ENCODE measurements around the gene KLHL9. TPM values are rescaled to one million over a fixed set of nuclear protein-coding genes. Genes with fewer than 3 reads are reported as not detected.

The KLHL9 gene
- polyA plus RNA-seq, 6 donors from 2014 or later, result 5.0 to 10.4 (median 6.2) TPM

DNA sequence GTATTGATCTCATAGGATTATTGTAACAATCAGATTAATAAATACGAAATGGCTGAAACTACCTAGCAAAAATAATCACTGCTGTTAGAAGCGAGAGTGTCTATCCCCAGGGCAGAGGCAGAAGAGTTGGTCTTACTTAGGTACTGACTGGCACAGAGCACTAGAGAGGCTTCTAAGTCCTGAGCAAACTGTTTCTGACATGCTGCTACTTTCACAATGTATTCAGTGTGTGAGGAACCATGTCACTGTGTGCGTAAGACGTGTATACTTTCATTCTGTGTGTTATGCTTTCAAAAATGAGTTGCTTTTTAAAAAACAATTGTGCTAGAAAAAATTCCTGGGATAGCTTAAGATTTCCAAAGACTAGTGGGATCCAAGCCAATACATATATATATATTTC is 5.5 kb upstream of the KLHL9 start:
- Mint-ChIP-seq H3K27me3 (peaks cover 44 to 62% (median 58%) of the 10 kb centered on the region in 3 donors), H3K9me3 (no peaks in the 10 kb centered on the region), H3K27ac (peak overlapping the region in 1 of 6 donors; percentile 22), H3K36me3 (no peaks in the 10 kb centered on the region), H3K4me3 (no peak overlapping the region), H3K4me1 (peaks cover 3 to 17% (median 5%) of the 10 kb centered on the region in 3 donors)
- DNase-seq, result no peak
- ATAC-seq (ENCODE audit: low read depth in 2 of 2), result no peak

DNA sequence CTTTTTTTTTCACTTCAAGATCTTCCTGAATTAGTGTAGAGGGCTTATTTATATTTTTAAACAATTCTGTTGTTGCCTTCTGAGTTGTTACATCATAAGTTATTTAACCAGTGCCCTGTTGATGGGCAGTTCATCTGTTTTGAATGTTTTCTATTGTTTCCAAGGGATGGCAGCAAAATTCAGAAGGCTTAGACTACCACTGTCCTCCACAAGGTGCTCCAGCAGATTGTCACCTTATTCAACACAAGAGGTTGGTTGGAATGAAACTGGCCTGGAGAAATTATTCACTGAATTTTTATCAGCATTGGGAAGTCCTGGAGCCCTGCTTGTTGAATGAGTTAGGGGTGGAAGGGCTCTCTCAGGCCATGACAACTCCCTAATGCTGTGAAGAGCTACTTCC is 1.3 kb upstream of the KLHL9 start:
- Mint-ChIP-seq H3K4me1 (peaks cover 23 to 37% (median 27%) of the 10 kb centered on the region in 3 donors), H3K9me3 (no peaks in the 10 kb centered on the region), H3K27ac (peak overlapping the region in 1 of 6 donors; percentile 79), H3K4me3 (peak overlapping the region in 5 of 8 donors; percentile 30 to 91 (median 51)), H3K36me3 (no peaks in the 10 kb centered on the region), H3K27me3 (peaks cover 20 to 27% (median 25%) of the 10 kb centered on the region in 3 donors)
- no peak for DNase-seq
- ATAC-seq (ENCODE audit: low read depth in 2 of 2), result no peak

- H3K4me1 Mint-ChIP-seq, result peaks cover 23 to 41% (median 37%) of the 10 kb centered on the region in 3 donors
These were observed 2.0 kb downstream of the KLHL9 start for GRCh38 chr9:21333226-21333625.

DNA sequence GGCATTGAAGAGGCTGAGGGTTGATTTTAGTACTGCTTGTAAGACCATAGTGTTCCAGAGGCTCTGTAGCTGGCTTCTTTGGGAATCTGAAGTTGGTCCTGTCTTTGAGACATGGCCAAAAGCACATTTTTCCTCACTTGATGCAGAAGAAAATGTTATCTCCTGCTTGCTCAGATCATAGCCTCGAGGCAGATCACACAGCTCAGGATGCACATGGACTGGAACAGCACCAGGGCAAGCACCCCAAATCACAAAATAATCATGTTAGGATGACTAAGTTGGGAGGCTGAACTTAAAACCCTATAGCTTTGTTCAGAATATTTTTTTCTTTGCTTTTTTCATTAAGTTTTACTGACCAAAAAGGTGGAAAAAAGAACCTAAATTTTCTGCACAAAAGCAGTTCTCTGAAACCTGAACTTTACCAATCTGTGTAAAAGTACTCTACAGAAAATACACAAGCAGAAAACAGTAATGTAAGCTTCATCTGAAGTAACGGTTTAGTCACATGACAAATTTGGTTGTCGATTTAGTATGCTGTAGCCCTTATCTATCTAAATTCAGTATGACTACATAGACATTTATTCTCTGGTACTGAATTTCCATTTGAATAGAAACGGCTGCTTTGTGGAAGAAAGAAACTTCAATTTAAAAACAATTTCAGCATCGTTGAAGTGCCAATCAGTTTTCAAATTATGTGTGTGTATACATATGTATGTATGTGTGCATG is 3.4 kb downstream of the KLHL9 start:
- DNase-seq (no peak), ATAC-seq (ENCODE audit: low read depth in 2 of 2) (no peak)
- Mint-ChIP-seq H3K27me3 (no peaks in the 10 kb centered on the region), H3K36me3 (no peaks in the 10 kb centered on the region), H3K4me3 (peak overlapping the region in 1 of 8 donors; percentile 42), H3K4me1 (peaks cover 23 to 44% (median 37%) of the 10 kb centered on the region in 3 donors), H3K9me3 (no peaks in the 10 kb centered on the region), H3K27ac (no peak overlapping the region)

More at GRCh38 chr9:21333226-21333625, 2.0 kb downstream of the KLHL9 start:
- peak overlapping the region; percentile 10 to 95 (median 88) for H3K4me3 Mint-ChIP-seq
- H3K27me3 Mint-ChIP-seq, result peaks cover 0 to 4% (median 3%) of the 10 kb centered on the region in 3 donors
- no peak overlapping the region for H3K27ac Mint-ChIP-seq
- no peaks in the 10 kb centered on the region for H3K9me3 Mint-ChIP-seq
- H3K36me3 Mint-ChIP-seq, result no peaks in the 10 kb centered on the region
- ATAC-seq (ENCODE audit: low read depth in 2 of 2) (no peak), DNase-seq (no peak)

DNA sequence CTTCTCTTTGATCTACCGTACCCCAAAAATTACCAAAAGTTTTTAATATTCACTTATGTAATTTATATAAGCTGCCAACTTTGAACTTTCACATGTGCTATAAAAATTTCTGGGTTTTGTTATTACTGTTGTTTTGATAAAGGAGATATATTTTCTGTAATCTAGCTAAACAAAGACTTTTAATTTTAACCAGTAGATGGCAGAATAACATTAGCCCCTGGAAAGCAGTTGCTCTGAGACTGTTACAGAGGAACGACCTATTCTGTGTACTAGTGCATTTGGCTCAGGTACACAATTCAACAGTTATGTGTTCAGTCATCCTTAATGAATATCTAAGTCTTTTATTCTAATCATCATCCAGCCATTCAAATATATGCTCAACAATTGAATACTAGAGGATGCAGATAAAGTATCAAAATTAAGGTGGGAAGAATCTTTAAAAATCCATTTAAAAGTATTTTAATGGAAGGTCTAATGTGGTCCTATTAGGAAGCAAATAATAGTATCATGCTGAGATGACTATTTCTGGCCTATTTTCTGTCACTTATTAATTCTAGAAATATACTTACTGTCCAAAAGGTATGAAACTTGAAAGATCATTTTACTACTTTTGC is 8.6 kb downstream of the KLHL9 start:
- no peak overlapping the region for H3K4me3 Mint-ChIP-seq
- peak; percentile 52 for DNase-seq
- peak; percentile 77 to 88 for ATAC-seq (ENCODE audit: low read depth in 2 of 2)
- H3K27ac Mint-ChIP-seq, result no peak overlapping the region
- no peaks in the 10 kb centered on the region for H3K9me3 Mint-ChIP-seq
- no peaks in the 10 kb centered on the region for H3K36me3 Mint-ChIP-seq
- no peaks in the 10 kb centered on the region for H3K27me3 Mint-ChIP-seq
- peaks cover 10 to 22% (median 15%) of the 10 kb centered on the region in 3 donors for H3K4me1 Mint-ChIP-seq

- no peak for ATAC-seq (ENCODE audit: low read depth in 2 of 2)
- Mint-ChIP-seq H3K36me3 (no peaks in the 10 kb centered on the region), H3K27ac (no peak overlapping the region), H3K4me3 (no peak overlapping the region), H3K4me1 (peaks cover 10 to 15% (median 10%) of the 10 kb centered on the region in 3 donors), H3K27me3 (no peaks in the 10 kb centered on the region), H3K9me3 (no peaks in the 10 kb centered on the region)
- no peak for DNase-seq
These were observed 11.2 kb downstream of the KLHL9 start for GRCh38 chr9:21324047-21324446.

GRCh38 chr9:21322911-21323461 is 12.2 kb downstream of the KLHL9 start:
- Mint-ChIP-seq H3K4me1 (peaks cover 7 to 15% (median 10%) of the 10 kb centered on the region in 3 donors), H3K4me3 (no peak overlapping the region), H3K27me3 (no peaks in the 10 kb centered on the region), H3K27ac (no peak overlapping the region), H3K9me3 (no peaks in the 10 kb centered on the region), H3K36me3 (no peaks in the 10 kb centered on the region)
- DNase-seq (no peak), ATAC-seq (ENCODE audit: low read depth in 2 of 2) (no peak)

DNA sequence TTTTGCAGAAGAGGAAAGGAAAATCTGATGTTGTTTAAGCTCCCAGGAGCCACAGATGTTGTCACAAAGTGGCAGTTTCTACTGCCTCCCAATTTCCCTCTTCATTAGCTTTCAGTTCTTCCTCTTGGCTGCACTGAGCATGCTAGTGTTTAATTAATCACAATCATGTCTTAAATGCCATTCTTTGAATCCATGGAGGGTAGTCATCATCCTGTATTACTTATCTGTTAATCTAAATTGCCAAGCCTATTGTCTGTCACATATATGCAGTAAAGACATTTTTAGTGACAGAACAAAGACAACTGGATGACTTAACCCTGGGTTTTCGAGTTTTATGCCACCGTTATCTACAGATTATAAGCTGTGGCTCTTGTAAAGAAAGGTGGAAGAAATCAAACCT is 14.7 kb downstream of the KLHL9 start:
- H3K27me3 Mint-ChIP-seq, result peaks cover 0 to 6% (median 4%) of the 10 kb centered on the region in 3 donors

DNA sequence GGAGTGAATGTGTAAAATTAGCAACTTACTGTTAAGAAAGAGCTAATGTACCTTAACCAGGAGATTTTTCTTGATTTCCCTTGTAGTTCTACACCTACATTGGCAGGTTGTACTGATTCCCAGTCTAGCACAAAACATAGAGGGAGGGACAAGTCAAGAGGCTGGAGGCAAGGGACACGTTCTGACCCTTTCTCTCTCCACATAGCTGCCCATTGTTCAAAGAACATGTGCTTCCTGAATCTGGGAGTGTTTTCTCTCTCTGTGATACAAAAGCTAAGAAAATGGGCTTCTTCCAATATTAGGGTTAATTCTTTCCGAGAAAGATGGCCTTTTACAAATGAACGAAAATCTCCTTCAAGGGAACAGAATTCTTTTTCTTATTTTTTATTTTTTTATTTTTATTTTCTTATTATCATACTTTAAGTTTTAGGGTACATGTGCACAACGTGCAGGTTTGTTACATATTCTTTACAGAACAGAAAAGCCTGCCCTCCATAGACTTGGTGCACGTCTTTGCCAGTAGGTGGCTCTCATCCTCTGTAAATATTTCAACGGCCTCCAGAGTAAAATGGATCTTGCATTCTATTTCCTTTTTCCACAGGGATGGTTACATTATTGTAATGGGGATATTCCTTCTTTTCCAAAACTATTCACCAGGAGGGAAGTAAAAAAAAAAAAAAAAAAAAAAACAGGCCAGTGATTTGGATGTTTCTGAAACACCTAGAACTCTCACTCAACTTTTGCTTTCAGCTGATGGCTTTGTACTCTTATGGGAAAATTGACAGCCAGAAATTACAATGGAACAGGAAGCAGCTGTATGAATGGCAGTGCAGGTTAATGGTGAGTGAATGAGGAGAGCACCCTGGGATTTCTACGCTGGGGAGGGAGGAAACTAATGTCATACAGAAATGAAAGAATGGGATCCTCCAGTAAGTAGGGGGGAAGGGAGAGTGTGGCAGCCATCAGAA is 17.0 kb downstream of the KLHL9 start:
- H3K4me1 Mint-ChIP-seq, result peaks cover 3 to 7% (median 6%) of the 10 kb centered on the region in 3 donors
- H3K9me3 Mint-ChIP-seq, result no peaks in the 10 kb centered on the region
- ATAC-seq (ENCODE audit: low read depth in 2 of 2), result peak; percentile 43 to 67
- peaks cover 0 to 12% (median 4%) of the 10 kb centered on the region in 3 donors for H3K27me3 Mint-ChIP-seq
- peak; percentile 18 for DNase-seq
- peak overlapping the region in 1 of 6 donors; percentile 28 for H3K27ac Mint-ChIP-seq
- no peak overlapping the region for H3K4me3 Mint-ChIP-seq
- no peaks in the 10 kb centered on the region for H3K36me3 Mint-ChIP-seq

More for the DNA sequence above, 14.7 kb downstream of the KLHL9 start:
- H3K36me3 Mint-ChIP-seq, result no peaks in the 10 kb centered on the region
- H3K9me3 Mint-ChIP-seq, result no peaks in the 10 kb centered on the region
- ATAC-seq (ENCODE audit: low read depth in 2 of 2), result no peak
- no peak overlapping the region for H3K4me3 Mint-ChIP-seq
- H3K4me1 Mint-ChIP-seq, result peaks cover 3 to 15% (median 10%) of the 10 kb centered on the region in 3 donors
- H3K27ac Mint-ChIP-seq, result peak overlapping the region in 1 of 6 donors; percentile 18
- no peak for DNase-seq

DNA sequence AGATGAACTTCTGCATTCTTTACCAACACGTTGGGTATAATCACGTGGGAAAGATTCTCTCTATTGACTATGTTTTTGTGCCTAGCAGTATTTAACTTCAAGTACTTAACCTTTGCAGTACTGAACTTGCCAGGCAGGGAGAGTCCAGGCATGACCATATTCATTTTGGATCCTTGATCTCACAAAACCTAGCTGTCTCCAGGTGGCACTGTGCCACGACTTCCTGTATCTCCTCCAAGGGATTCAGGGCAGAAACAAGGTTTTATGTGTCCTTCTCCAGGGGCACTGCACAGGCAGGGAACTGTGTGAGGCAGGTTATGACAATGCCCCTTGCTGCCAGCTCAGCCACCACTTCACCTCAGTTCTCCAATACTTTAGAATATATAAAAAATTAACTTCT is 18.3 kb downstream of the KLHL9 start:
- H3K9me3 Mint-ChIP-seq, result no peaks in the 10 kb centered on the region
- ATAC-seq (ENCODE audit: low read depth in 2 of 2), result no peak
- peaks cover 0 to 14% (median 4%) of the 10 kb centered on the region in 3 donors for H3K27me3 Mint-ChIP-seq
- no peak for DNase-seq
- no peak overlapping the region for H3K27ac Mint-ChIP-seq
- no peaks in the 10 kb centered on the region for H3K4me1 Mint-ChIP-seq
- H3K4me3 Mint-ChIP-seq, result no peak overlapping the region
- no peaks in the 10 kb centered on the region for H3K36me3 Mint-ChIP-seq

DNA sequence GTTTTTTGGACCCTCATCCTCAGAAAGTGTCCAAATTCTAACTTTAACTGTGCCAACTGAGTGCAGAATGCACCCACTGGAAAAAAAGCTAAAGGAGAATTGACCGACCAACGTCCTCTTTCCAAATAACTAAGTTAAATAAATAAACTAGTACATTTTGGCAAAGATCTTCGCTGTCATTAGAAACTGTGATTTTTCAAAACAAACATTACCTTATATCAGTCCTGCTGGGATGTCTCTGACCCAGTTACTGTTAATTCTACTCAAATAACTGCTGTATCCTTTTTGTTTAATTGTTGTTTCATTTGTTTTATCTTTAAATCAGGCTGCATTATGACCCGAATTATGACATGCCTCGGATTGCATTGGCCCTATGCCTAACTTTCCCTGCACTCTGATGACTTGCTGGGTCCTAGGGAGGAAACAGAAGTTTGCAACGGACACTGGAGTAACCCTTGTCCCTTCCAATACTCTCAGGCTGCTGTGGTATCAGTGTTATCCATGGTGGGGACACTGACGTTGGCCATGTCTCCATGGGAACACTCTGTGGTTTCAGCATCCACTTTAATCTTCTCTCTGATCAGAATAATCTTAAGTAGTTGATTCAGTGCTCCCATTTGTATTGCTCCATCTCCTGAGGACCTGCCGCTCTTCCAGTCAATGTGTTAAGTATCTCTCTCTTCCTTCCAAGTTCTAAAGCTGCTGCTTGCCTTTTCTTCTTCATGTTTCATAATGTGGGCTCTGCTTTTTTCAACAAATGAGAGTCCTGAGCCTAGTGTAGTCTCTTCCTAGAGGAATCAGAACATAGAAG is 19.0 kb downstream of the KLHL9 start:
- H3K9me3 Mint-ChIP-seq, result no peaks in the 10 kb centered on the region
- peaks cover 0 to 4% of the 10 kb centered on the region in 2 donors for H3K36me3 Mint-ChIP-seq
- no peak overlapping the region for H3K4me3 Mint-ChIP-seq
- ATAC-seq (ENCODE audit: low read depth in 2 of 2) (no peak), DNase-seq (no peak)
- peaks cover 0 to 20% (median 4%) of the 10 kb centered on the region in 3 donors for H3K27me3 Mint-ChIP-seq
- H3K4me1 Mint-ChIP-seq, result no peaks in the 10 kb centered on the region
- no peak overlapping the region for H3K27ac Mint-ChIP-seq

DNA sequence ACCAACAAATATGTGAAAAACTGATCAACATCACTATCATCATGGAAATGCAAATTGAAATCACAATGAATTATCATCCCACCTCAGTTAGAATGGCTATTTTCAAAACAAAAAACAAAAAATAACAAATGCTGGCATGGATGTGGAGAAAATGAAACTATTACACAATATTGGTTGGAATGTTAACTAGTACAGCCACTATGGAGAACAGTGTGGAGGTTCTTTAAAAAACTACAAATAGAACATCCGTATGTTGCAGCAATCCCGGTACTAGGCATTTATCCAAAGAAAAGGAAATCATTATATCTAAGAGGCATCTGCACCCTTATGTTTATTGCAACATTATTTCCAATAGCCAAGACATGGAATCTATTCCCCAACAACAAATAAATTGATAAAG is 21.1 kb downstream of the KLHL9 start:
- Mint-ChIP-seq H3K36me3 (peaks cover 0 to 4% of the 10 kb centered on the region in 2 donors), H3K4me3 (no peak overlapping the region), H3K27me3 (peaks cover 0 to 25% (median 10%) of the 10 kb centered on the region in 3 donors), H3K4me1 (no peaks in the 10 kb centered on the region), H3K27ac (no peak overlapping the region), H3K9me3 (no peaks in the 10 kb centered on the region)
- no peak for ATAC-seq (ENCODE audit: low read depth in 2 of 2)
- no peak for DNase-seq
